Testis (tissue), 3 donors: ENCODE measurements around the gene PITX2. TPM values are rescaled to one million over a fixed set of nuclear protein-coding genes. Genes with fewer than 3 reads are reported as not detected.

Source experiments
- DNase-seq: peaks from one replicate; pipeline ENCODE4 v3.0.0-alpha.2; 2019
- H3K27ac ChIP-seq, 2 donors: fragments of 200-600 bp; sonication (generic); one replicate each; pipeline ENCODE4 v1.5.1; 2019
- H3K27me3 ChIP-seq: fragments of 200-600 bp; sonication (generic); one replicate; pipeline ENCODE4 v1.5.1; 2019
- H3K36me3 ChIP-seq: fragments of 200-600 bp; sonication (generic); one replicate; pipeline ENCODE4 v1.5.1; 2017; ENCODE audit warnings: low read depth; ENCODE audit errors: missing control alignments
- H3K4me1 ChIP-seq: fragments of 200-600 bp; sonication (generic); one replicate; pipeline ENCODE4 v1.5.1; 2019
- H3K4me3 ChIP-seq, 2 donors: fragments of 200-600 bp; sonication (generic); one replicate each; pipeline ENCODE4 v1.5.1; 2017 to 2019
- H3K9me3 ChIP-seq: fragments of 200-600 bp; sonication (generic); one replicate; pipeline ENCODE4 v1.5.1; 2017
- POLR2A ChIP-seq: fragments of 450-650 bp; IDR thresholded peaks from one replicate; pipeline ENCODE4 v1.6.1; 2017; ENCODE audit warnings: antibody characterized with exemption, mild to moderate bottlenecking, moderate library complexity
- WGBS, 2 donors: methylation state at CpG; one replicate each; pipeline ENCODE4 v1.1.5; 2018; 5-methylcytosine and 5-hydroxymethylcytosine counted together
- intact Hi-C: fragments of 100-400 bp; cut with DNase I; formaldehyde crosslinking; loops from one replicate; pipeline ENCODE4 v1.15.1; 2023; ENCODE audit warnings: low total_unique reads
- polyA plus RNA-seq: library from polyadenylated mRNA; stranded (reverse); fragments of 350-450 nt; fragmentation: Illumina TruSeq; extraction: RNeasy Lipid Tissue Mini Kit (QIAGEN cat#74804); gene quantifications from one replicate; pipeline ENCODE4 v1.2.3, GENCODE V29; 2014; ENCODE audit warnings: low read depth, low replicate concordance; ENCODE audit not compliant: insufficient read depth
- total RNA-seq, 2 donors: library from RNA; depleted of rRNA; stranded (reverse); fragments of >200 nt; gene quantifications; one replicate each; pipeline ENCODE4 v1.2.3, GENCODE V29; 2016
- TF ChIP-seq, protein P1 (sequence below), 3 experiments: fragments of 450-650 bp in 2 of 3; fragments of 200-600 bp in 1 of 3; sonication (generic) in 1 of 3; IDR thresholded peaks; one replicate each; pipeline ENCODE4 v1.5.1; 2016 to 2019; ENCODE audit warnings: antibody characterized with exemption in 3 of 3, mild to moderate bottlenecking in 2 of 3, moderate library complexity in 1 of 3

PITX2 gene
- total and polyA plus RNA-seq, 3 donors from 2014 or later: 0.93 to 2.6 (median 2.3) TPM

GRCh38 chr4:110667670-110668069, 44.8 kb upstream of the PITX2 start:
- no peak for TF ChIP-seq POLR2A
- TF ChIP-seq, protein P1, sequence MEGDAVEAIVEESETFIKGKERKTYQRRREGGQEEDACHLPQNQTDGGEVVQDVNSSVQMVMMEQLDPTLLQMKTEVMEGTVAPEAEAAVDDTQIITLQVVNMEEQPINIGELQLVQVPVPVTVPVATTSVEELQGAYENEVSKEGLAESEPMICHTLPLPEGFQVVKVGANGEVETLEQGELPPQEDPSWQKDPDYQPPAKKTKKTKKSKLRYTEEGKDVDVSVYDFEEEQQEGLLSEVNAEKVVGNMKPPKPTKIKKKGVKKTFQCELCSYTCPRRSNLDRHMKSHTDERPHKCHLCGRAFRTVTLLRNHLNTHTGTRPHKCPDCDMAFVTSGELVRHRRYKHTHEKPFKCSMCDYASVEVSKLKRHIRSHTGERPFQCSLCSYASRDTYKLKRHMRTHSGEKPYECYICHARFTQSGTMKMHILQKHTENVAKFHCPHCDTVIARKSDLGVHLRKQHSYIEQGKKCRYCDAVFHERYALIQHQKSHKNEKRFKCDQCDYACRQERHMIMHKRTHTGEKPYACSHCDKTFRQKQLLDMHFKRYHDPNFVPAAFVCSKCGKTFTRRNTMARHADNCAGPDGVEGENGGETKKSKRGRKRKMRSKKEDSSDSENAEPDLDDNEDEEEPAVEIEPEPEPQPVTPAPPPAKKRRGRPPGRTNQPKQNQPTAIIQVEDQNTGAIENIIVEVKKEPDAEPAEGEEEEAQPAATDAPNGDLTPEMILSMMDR (IDR thresholded peaks at IDR 0.05): no peak
- Histone ChIP-seq H3K4me1 (no peaks in the 10 kb centered on the region), H3K27ac (no peak overlapping the region), H3K9me3 (no peaks in the 10 kb centered on the region), H3K27me3 (no peaks in the 10 kb centered on the region), H3K4me3 (no peak overlapping the region), H3K36me3 (no peaks in the 10 kb centered on the region)
- no peak for DNase-seq
- 78 to 87% methylated on average over 3 of the region's 3 CpGs for WGBS, 2 donors
- intact Hi-C loops: no loop called here

GRCh38 chr4:110666030-110666429, 43.2 kb upstream of the PITX2 start:
- no peaks in the 10 kb centered on the region for H3K4me1 ChIP-seq
- intact Hi-C loops: no loop called here
- H3K27ac ChIP-seq: no peak overlapping the region
- TF ChIP-seq, protein P1 (IDR thresholded peaks at IDR 0.05): no peak
- no peak for TF ChIP-seq POLR2A
- no peaks in the 10 kb centered on the region for H3K27me3 ChIP-seq
- no peaks in the 10 kb centered on the region for H3K9me3 ChIP-seq
- WGBS, 2 donors: 65 to 88% methylated on average over 3 of the region's 3 CpGs
- H3K36me3 ChIP-seq: no peaks in the 10 kb centered on the region
- no peak overlapping the region for H3K4me3 ChIP-seq
- DNase-seq: no peak

DNA sequence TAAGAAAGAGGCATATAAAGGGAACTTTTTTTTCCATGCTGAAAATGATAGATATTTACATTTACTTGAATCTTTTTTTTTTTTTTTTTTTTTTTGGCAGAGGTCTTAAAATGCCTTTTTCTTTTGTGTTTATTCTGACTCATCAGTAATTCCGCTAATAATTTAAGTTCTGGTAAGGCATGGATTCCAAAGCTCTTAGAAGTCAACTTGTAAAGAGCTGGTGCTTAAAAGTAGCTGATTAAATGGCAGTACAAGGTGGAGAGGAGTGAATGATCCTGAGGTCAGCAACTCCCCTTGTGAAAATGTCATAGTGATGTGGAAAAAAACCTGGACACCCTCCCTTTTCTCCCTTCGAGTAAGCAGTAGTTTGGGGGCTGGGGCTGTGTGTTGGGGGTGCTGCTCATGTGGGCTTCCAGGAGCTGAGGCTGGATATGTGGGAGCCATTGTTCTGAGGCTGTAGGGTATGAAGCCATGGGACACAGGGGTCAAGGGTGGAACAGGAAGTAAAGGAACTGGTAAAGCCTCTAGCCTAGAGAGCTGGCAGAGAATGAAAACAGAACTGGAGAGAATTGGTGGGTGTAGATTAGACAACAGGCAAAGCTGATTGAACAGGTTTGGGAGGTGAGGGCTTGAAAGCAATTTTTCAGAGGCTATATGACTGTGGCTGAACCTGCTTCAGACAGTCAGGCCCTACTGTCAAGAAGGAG, 41.0 kb upstream of the PITX2 start:
- no peak for DNase-seq
- Histone ChIP-seq H3K27me3 (no peaks in the 10 kb centered on the region), H3K9me3 (no peaks in the 10 kb centered on the region), H3K27ac (no peak overlapping the region), H3K4me3 (no peak overlapping the region), H3K36me3 (no peaks in the 10 kb centered on the region), H3K4me1 (no peaks in the 10 kb centered on the region)
- WGBS, 2 donors: 23 to 30% methylated on average over 2 of the region's 2 CpGs
- intact Hi-C loops: no loop called here
- no peak for TF ChIP-seq POLR2A
- TF ChIP-seq, protein P1 (IDR thresholded peaks at IDR 0.05): no peak

DNA sequence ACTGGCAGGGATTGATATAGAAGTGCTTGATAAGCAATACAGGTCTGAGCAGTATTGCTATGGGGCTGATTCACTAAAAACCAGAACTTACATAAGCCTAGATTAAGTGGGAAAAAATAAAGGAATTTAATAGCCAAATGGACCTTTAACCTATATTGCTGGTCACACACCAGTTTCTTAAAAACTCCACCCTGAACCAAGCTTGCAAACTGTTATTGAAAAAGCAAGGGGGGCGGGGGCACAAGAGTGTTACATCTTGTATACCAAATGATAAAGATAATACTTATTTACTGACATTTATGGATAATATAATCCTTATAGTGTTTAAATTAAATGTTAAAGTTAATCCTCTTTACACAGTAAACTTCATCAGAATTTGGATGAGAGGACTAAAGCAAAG, 40.3 kb upstream of the PITX2 start:
- intact Hi-C loops: no loop called here
- Histone ChIP-seq H3K4me3 (no peak overlapping the region), H3K27me3 (no peaks in the 10 kb centered on the region), H3K36me3 (no peaks in the 10 kb centered on the region), H3K4me1 (no peaks in the 10 kb centered on the region), H3K27ac (no peak overlapping the region), H3K9me3 (no peaks in the 10 kb centered on the region)
- WGBS, 2 donors: 87 to 92% methylated on average over 1 of the region's 1 CpG
- TF ChIP-seq POLR2A: no peak
- TF ChIP-seq, protein P1 (IDR thresholded peaks at IDR 0.05): no peak
- no peak for DNase-seq

GRCh38 chr4:110660755-110661154, 37.9 kb upstream of the PITX2 start:
- intact Hi-C loops: no loop called here
- H3K4me1 ChIP-seq: no peaks in the 10 kb centered on the region
- H3K27me3 ChIP-seq: no peaks in the 10 kb centered on the region
- no peak for DNase-seq
- no peak overlapping the region for H3K4me3 ChIP-seq
- WGBS, 2 donors: 91 to 94% methylated on average over 2 of the region's 2 CpGs
- TF ChIP-seq, protein P1 (IDR thresholded peaks at IDR 0.05): no peak
- no peak for TF ChIP-seq POLR2A
- H3K27ac ChIP-seq: no peak overlapping the region
- H3K9me3 ChIP-seq: no peaks in the 10 kb centered on the region
- H3K36me3 ChIP-seq: no peaks in the 10 kb centered on the region
